NB4 (cell line): ENCODE results near the gene PODXL.

Source experiments
- CTCF ChIP-seq: IDR thresholded peaks from one replicate; pipeline ENCODE4 v1.5.1; 2012; ENCODE audit warnings: low read depth, low read length
- POLR2A ChIP-seq: IDR thresholded peaks from 2 replicates; pipeline ENCODE4 v1.6.1; 2011; ENCODE audit warnings: mild to moderate bottlenecking; ENCODE audit not compliant: insufficient read length; ENCODE audit errors: extremely low read depth

GRCh38 chr7:131522325-131522930 is 34.0 kb downstream of the PODXL start:
- TF ChIP-seq CTCF (no peak), POLR2A (no peak)
